CD4-positive, alpha-beta T cell (primary cell): ENCODE results near the gene DPM2. TPM values are rescaled to one million over a fixed set of nuclear protein-coding genes. Genes with fewer than 3 reads are reported as not detected.

Experiments
- ATAC-seq: fragments of 200-7000 bp; cut with Tn5 transposase; one replicate; pipeline ENCODE4 v1.10.0; 2022; ENCODE audit warnings: mild to moderate bottlenecking; ENCODE audit not compliant: poor library complexity
- CTCF ChIA-PET: fragments of 350-600 bp; sonication (Branson Sonifier 250); formaldehyde crosslinking; loops from one replicate; lab custom pipeline; 2021; ENCODE audit warnings: antibody characterized with exemption, inconsistent platforms; lab: Charles Lee
- POLR2A ChIA-PET: fragments of 350-600 bp; sonication (Branson Sonifier 250); formaldehyde crosslinking; loops from one replicate; lab custom pipeline; 2021; ENCODE audit warnings: antibody characterized with exemption, inconsistent platforms; lab: Charles Lee
- DNase-seq, 14 experiments: peaks; one replicate each; pipeline ENCODE4 v3.0.0-alpha.2; 2013 to 2020; ENCODE audit warnings: mixed read lengths in 2 of 14
- H3K27ac ChIP-seq, 2 donors: one replicate each; pipeline versions ENCODE4 v1.5.1 to v1.7.0; 2013; ENCODE audit warnings: low read length in 2 of 2, low read depth in 1 of 2, mild to moderate bottlenecking in 1 of 2
- H3K27me3 ChIP-seq, 2 experiments: 1 replicate in 1 of 2; 2 replicates in 1 of 2; pipeline versions ENCODE4 v1.6.1 to v1.7.0; 2013; ENCODE audit warnings: low read length in 2 of 2, control low read depth in 1 of 2, mild to moderate bottlenecking in 1 of 2, moderate library complexity in 1 of 2; ENCODE audit not compliant: insufficient read depth in 2 of 2, control insufficient read depth in 1 of 2
- H3K36me3 ChIP-seq: one replicate; pipeline ENCODE4 v1.6.1; 2013; ENCODE audit warnings: low read length, control low read depth; ENCODE audit not compliant: insufficient read depth
- H3K4me1 ChIP-seq: one replicate; pipeline ENCODE4 v1.6.1; 2013; ENCODE audit warnings: low read length, control low read depth; ENCODE audit not compliant: insufficient read depth
- H3K4me3 ChIP-seq: one replicate; pipeline ENCODE4 v1.5.1; 2013; ENCODE audit warnings: mild to moderate bottlenecking, low read length, moderate library complexity
- H3K9me3 ChIP-seq, 2 experiments: 1 replicate in 1 of 2; 2 replicates in 1 of 2; pipeline versions ENCODE4 v1.6.1 to v1.7.0; 2013; ENCODE audit warnings: low read length in 2 of 2, mild to moderate bottlenecking in 2 of 2, control low read depth in 1 of 2, moderate library complexity in 1 of 2; ENCODE audit not compliant: control insufficient read depth in 1 of 2, insufficient read depth in 1 of 2
- H3K27ac Mint-ChIP-seq: one replicate; pipeline ENCODE4 v1.8.0; 2020; ENCODE audit warnings: mixed read lengths
- H3K27me3 Mint-ChIP-seq: one replicate; pipeline ENCODE4 v1.8.0; 2021; ENCODE audit warnings: mixed read lengths
- H3K36me3 Mint-ChIP-seq: one replicate; pipeline ENCODE4 v1.8.0; 2021; ENCODE audit warnings: low read depth, mixed read lengths
- H3K4me1 Mint-ChIP-seq: one replicate; pipeline ENCODE4 v1.8.0; 2021; ENCODE audit warnings: low read depth, mixed read lengths
- H3K4me3 Mint-ChIP-seq: one replicate; pipeline ENCODE4 v1.8.0; 2020; ENCODE audit warnings: mild to moderate bottlenecking, mixed read lengths
- H3K9me3 Mint-ChIP-seq: one replicate; pipeline ENCODE4 v1.8.0; 2020; ENCODE audit warnings: mixed read lengths
- CTCF ChIP-seq: fragments of 200-600 bp; IDR thresholded peaks from one replicate; pipeline ENCODE4 v1.8.0; 2022; ENCODE audit warnings: antibody characterized with exemption, mild to moderate bottlenecking
- intact Hi-C, 2 experiments: fragments of 100-400 bp; cut with DNase I in 1 of 2; cut with micrococcal nuclease in 1 of 2; formaldehyde crosslinking; loops; one replicate each; pipeline versions ENCODE4 v1.15.1 to v1.9.0; 2023 to 2025; cut with DNase I, micrococcal nuclease
- total RNA-seq, 174 experiments: library from RNA in 2 of 174; stranded (reverse) in 2 of 174; gene quantifications; one replicate each; pipeline ENCODE4 v1.2.3 and lab custom pipeline; 2021 to 2026

DPM2 gene
- total RNA-seq, 2 experiments from 2014 or later, result 41.7 to 47.6 TPM

- Mint-ChIP-seq H3K36me3 (peaks cover 89% of the 10 kb centered on the region), H3K9me3 (no peaks in the 10 kb centered on the region), H3K4me3 (peak overlapping the region; percentile 30), H3K27me3 (no peaks in the 10 kb centered on the region), H3K4me1 (peaks cover 59% of the 10 kb centered on the region), H3K27ac (peak overlapping the region; percentile 88)
- no peak for TF ChIP-seq CTCF
- intact Hi-C loops, result no loop called here
- ATAC-seq, result no peak
- ChIA-PET CTCF (interaction anchor here (0.5 to 6.4 kb wide), 4 partner anchors 11 to 104 kb away, joined by 3 to 74 read pairs (median 36); partner anchors contain the start of gene PIP5KL1), POLR2A (interaction anchor here (0.7 to 6.0 kb wide), 7 partner anchors 13 to 132 kb away, joined by 3 to 31 read pairs (median 4); partner anchors contain the start of genes NAIF1 and SLC25A25)
- no peaks in the 10 kb centered on the region for H3K9me3 ChIP-seq
- peaks cover 64% of the 10 kb centered on the region for H3K4me1 ChIP-seq
- no peak overlapping the region for H3K4me3 ChIP-seq
- H3K27me3 ChIP-seq, result no peaks in the 10 kb centered on the region
- H3K36me3 ChIP-seq, result peaks cover 68% of the 10 kb centered on the region
- DNase-seq, result no peak
- H3K27ac ChIP-seq, result no peak overlapping the region
Observed at GRCh38 chr9:127941062-127941960, 3.7 kb upstream of the DPM2 start.

GRCh38 chr9:127940593-127940992 is 2.9 kb upstream of the DPM2 start:
- CTCF ChIA-PET, result interaction anchor here (5.0 to 6.4 kb wide), 2 partner anchors 13 to 95 kb away, joined by 67 to 74 read pairs; no protein-coding TSS in a partner anchor

More at GRCh38 chr9:127940593-127940992, 2.9 kb upstream of the DPM2 start:
- no peak for DNase-seq
- Mint-ChIP-seq H3K27ac (peak overlapping the region; percentile 88), H3K4me3 (peak overlapping the region; percentile 39), H3K27me3 (no peaks in the 10 kb centered on the region), H3K4me1 (peaks cover 66% of the 10 kb centered on the region), H3K36me3 (peaks cover 89% of the 10 kb centered on the region), H3K9me3 (no peaks in the 10 kb centered on the region)
- Histone ChIP-seq H3K9me3 (no peaks in the 10 kb centered on the region), H3K27ac (no peak overlapping the region), H3K4me3 (no peak overlapping the region), H3K36me3 (peaks cover 61% of the 10 kb centered on the region), H3K4me1 (peaks cover 64% of the 10 kb centered on the region), H3K27me3 (no peaks in the 10 kb centered on the region)
- intact Hi-C loops, result no loop called here
- POLR2A ChIA-PET, result interaction anchor here (1.9 to 6.0 kb wide), 4 partner anchors 14 to 127 kb away, joined by 4 to 31 read pairs (median 18); partner anchors contain the start of genes NAIF1 and SLC25A25
- no peak for TF ChIP-seq CTCF
- no peak for ATAC-seq
